GM19035 (cell line): ENCODE measurements around the gene BCLAF1.

ENCODE experiments used
- ATAC-seq: cut with Tn5 transposase; IDR thresholded peaks from one replicate; pipeline ENCODE4 v1.9.1; 2021; ENCODE audit not compliant: unreplicated experiment

BCLAF1 gene

DNA sequence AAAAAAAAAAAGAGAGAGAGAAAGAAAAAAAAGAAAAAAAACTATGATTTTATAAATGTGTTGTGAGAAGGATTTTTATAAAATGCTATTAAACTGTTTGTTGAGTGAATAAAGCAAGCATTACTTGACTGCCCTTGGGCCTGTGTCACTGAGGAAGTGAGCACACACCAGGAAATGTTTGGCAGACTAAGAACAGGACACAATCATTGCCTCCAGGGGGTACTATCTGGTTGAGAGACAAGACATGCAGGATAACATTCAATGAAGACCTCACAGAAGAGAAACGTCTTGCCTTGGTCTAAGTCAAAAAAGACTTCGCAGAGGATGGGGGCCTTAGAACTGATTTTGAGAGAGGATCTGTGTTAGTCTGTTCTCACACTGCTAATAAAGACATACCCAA, 80.2 kb downstream of the BCLAF1 start:
- ATAC-seq: no peak

DNA sequence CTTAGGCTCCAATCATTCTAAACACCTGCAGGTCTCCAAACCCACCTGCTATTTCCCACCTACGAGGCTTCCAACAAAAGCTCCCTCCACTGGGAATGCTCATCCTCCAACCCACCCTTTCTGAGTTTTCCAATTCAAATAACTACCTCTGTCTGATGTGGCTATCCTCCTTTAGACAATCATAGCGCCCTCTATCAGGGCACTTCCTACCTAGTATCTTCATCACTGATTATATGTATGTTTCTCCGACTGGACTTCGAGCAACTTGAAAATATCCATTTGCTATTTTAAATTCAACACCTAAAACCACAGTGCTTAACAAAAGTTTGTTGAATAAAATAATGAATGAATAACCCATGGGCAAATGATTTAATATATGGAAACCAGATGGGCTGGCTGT, 80.9 kb downstream of the BCLAF1 start:
- no peak for ATAC-seq
